Astrocyte (in vitro differentiated cells and primary cell): ENCODE data around the gene ATG4C.

Source experiments
- CTCF ChIP-seq: IDR thresholded peaks from 2 replicates; pipeline ENCODE4 v1.5.1; 2011; ENCODE audit warnings: low read depth, mild to moderate bottlenecking, inconsistent platforms, low read length, moderate library complexity; ENCODE audit not compliant: insufficient read depth
- EZH2 ChIP-seq: IDR thresholded peaks from 2 replicates; pipeline ENCODE4 v1.6.1; 2012; ENCODE audit warnings: mild to moderate bottlenecking, low read length, inconsistent platforms; ENCODE audit not compliant: insufficient read depth

GRCh38 chr1:62870148-62870547, 86.2 kb downstream of the ATG4C start:
- TF ChIP-seq CTCF (no peak), EZH2 (no peak)
